SK-N-MC (cell line): ENCODE data around the gene PTPN6.

Source experiments
- EZH2 ChIP-seq: fragments of 200-600 bp; sonication (generic); IDR thresholded peaks from one replicate; pipeline ENCODE4 v1.6.1; 2017; ENCODE audit warnings: antibody characterized with exemption
- POLR2AphosphoS5 ChIP-seq: IDR thresholded peaks from 2 replicates; pipeline ENCODE4 v1.6.1; 2012; ENCODE audit warnings: mild to moderate bottlenecking, low read depth, low read length, borderline replicate concordance

DNA sequence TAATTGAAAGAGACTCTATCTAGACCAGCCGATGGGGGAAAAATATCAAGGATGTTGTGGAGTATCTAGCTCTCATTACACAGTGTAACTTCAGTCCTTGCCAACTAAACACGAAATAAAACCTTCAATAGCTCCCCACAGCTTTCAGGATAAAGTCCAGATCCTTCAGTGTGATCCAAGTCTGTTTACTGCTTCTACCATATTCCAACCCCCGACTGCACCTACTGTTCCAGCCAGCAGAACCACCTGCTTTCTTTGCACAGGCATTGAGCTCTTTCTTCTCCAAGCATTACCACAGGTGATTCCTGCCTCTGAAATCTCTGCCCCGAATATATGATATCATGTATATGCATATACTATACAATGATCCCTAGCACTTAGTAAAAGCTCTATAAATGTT, 48.7 kb upstream of the PTPN6 start:
- TF ChIP-seq EZH2, result no peak
- TF ChIP-seq POLR2AphosphoS5, result no peak
